ENCODE data around the gene HARS1.
"Not testable (repeated sequence)": the region's sequence is repeated elsewhere in the genome, so short reads cannot be mapped to it uniquely, and the experiment has no call there.

Gene HARS1

GRCh38 chr5:140700177-140701144 is 9.3 kb upstream of the HARS1 start, which contains the start of gene ZMAT2:
Gene ZMAT2 (plus strand): TSS chr5:140700447. CDS start chr5:140700461, 14 bp downstream.
- Mint-ChIP-seq H3K36me3 (peaks cover 60 to 78% of the 10 kb centered on the region in 2 donors), H3K27me3 (no peaks in the 10 kb centered on the region), H3K27ac (peak within 1 kb of the TSS; percentile 94), H3K9me3 (no peaks in the 10 kb centered on the region), H3K4me3 (peak within 1 kb of the TSS; percentile 96 to 100), H3K4me1 (peaks cover 15 to 23% of the 10 kb centered on the region in 2 donors)
- DNase-seq, result peak; percentile 91
- ATAC-seq (replicated peaks), result peak; percentile 98 to 99

- Mint-ChIP-seq H3K27me3 (no peaks in the 10 kb centered on the region), H3K27ac (no peak overlapping the region), H3K4me1 (peaks cover 17 to 28% of the 10 kb centered on the region in 2 donors), H3K9me3 (no peaks in the 10 kb centered on the region), H3K36me3 (peaks cover 47 to 67% of the 10 kb centered on the region in 2 donors), H3K4me3 (no peak overlapping the region)
- no peak for DNase-seq
- no peak for ATAC-seq (replicated peaks)
These were observed 5.8 kb upstream of the HARS1 start for GRCh38 chr5:140696891-140697492.

- H3K4me1 Mint-ChIP-seq, result peaks cover 17 to 18% of the 10 kb centered on the region in 2 donors
These were observed 3.1 kb upstream of the HARS1 start for GRCh38 chr5:140694276-140694675.

GRCh38 chr5:140690376-140690932 is 716 bp downstream of the HARS1 start:
- peaks cover 15 to 17% of the 10 kb centered on the region in 2 donors for H3K4me1 Mint-ChIP-seq
- H3K9me3 Mint-ChIP-seq, result no peaks in the 10 kb centered on the region
- ATAC-seq (replicated peaks), result peak in 1 of 2 donors; percentile 3
- peaks cover 10 to 24% of the 10 kb centered on the region in 2 donors for H3K36me3 Mint-ChIP-seq
- H3K27ac Mint-ChIP-seq, result peak overlapping the region; percentile 97
- no peaks in the 10 kb centered on the region for H3K27me3 Mint-ChIP-seq
- H3K4me3 Mint-ChIP-seq, result peak overlapping the region; percentile 94 to 100
- DNase-seq, result no peak

More at GRCh38 chr5:140694276-140694675, 3.1 kb upstream of the HARS1 start:
- no peaks in the 10 kb centered on the region for H3K9me3 Mint-ChIP-seq
- H3K27ac Mint-ChIP-seq, result peak overlapping the region; percentile 37
- no peaks in the 10 kb centered on the region for H3K27me3 Mint-ChIP-seq
- ATAC-seq (replicated peaks) (no peak), DNase-seq (no peak)
- peaks cover 34 to 60% of the 10 kb centered on the region in 2 donors for H3K36me3 Mint-ChIP-seq
- no peak overlapping the region for H3K4me3 Mint-ChIP-seq

- ATAC-seq (replicated peaks) (no peak), DNase-seq (no peak)
- H3K27me3 Mint-ChIP-seq, result no peaks in the 10 kb centered on the region
- H3K4me3 Mint-ChIP-seq, result no peak overlapping the region
- H3K27ac Mint-ChIP-seq, result peak overlapping the region; percentile 31
- peaks cover 6 to 9% of the 10 kb centered on the region in 2 donors for H3K4me1 Mint-ChIP-seq
- H3K9me3 Mint-ChIP-seq, result no peaks in the 10 kb centered on the region
- H3K36me3 Mint-ChIP-seq, result peaks cover 38 to 73% of the 10 kb centered on the region in 2 donors
These were observed 12.2 kb downstream of the HARS1 start for GRCh38 chr5:140678993-140679392.

GRCh38 chr5:140677947-140678346 is 13.2 kb downstream of the HARS1 start:
- Mint-ChIP-seq H3K4me1 (peaks cover 6 to 7% of the 10 kb centered on the region in 2 donors), H3K36me3 (peaks cover 40 to 76% of the 10 kb centered on the region in 2 donors), H3K9me3 (no peaks in the 10 kb centered on the region), H3K27me3 (no peaks in the 10 kb centered on the region), H3K4me3 (no peak overlapping the region), H3K27ac (no peak overlapping the region)
- DNase-seq (no peak), ATAC-seq (replicated peaks) (no peak)

GRCh38 chr5:140674629-140675028 is 16.5 kb downstream of the HARS1 start:
- Mint-ChIP-seq H3K4me1 (peaks cover 6 to 7% of the 10 kb centered on the region in 2 donors), H3K9me3 (no peaks in the 10 kb centered on the region), H3K27ac (peak overlapping the region; percentile 33), H3K4me3 (peak overlapping the region in 1 of 2 donors; percentile 2), H3K27me3 (no peaks in the 10 kb centered on the region), H3K36me3 (peaks cover 41 to 76% of the 10 kb centered on the region in 2 donors)
- no peak for DNase-seq
- no peak for ATAC-seq (replicated peaks)

- no peak for ATAC-seq (replicated peaks)
- Mint-ChIP-seq H3K27ac (peak overlapping the region; percentile 56), H3K27me3 (no peaks in the 10 kb centered on the region), H3K9me3 (no peaks in the 10 kb centered on the region), H3K36me3 (peaks cover 43 to 75% of the 10 kb centered on the region in 2 donors), H3K4me1 (peaks cover 6 to 7% of the 10 kb centered on the region in 2 donors), H3K4me3 (no peak overlapping the region)
- no peak for DNase-seq
These were observed 17.0 kb downstream of the HARS1 start for GRCh38 chr5:140674211-140674610.

- DNase-seq (no peak), ATAC-seq (replicated peaks) (no peak)
- peaks cover 49 to 76% of the 10 kb centered on the region in 2 donors for H3K36me3 Mint-ChIP-seq
- H3K9me3 Mint-ChIP-seq, result no peaks in the 10 kb centered on the region
- peak within 1 kb of the TSS; percentile 56 for H3K27ac Mint-ChIP-seq
- H3K4me3 Mint-ChIP-seq, result no peak within 1 kb of the TSS
- H3K27me3 Mint-ChIP-seq, result no peaks in the 10 kb centered on the region
- peaks cover 6 to 9% of the 10 kb centered on the region in 2 donors for H3K4me1 Mint-ChIP-seq
These were observed 17.8 kb downstream of the HARS1 start, which contains the start of gene DND1 for GRCh38 chr5:140673187-140673976. Gene DND1 (minus strand): TSS chr5:140673576. CDS start chr5:140673542, 34 bp downstream.

GRCh38 chr5:140672455-140673186 is 18.5 kb downstream of the HARS1 start:
- H3K4me3 Mint-ChIP-seq, result no peak overlapping the region
- DNase-seq (no peak), ATAC-seq (replicated peaks) (peak in 1 of 2 donors; percentile 10)
- peaks cover 3 to 11% of the 10 kb centered on the region in 2 donors for H3K4me1 Mint-ChIP-seq
- H3K27me3 Mint-ChIP-seq, result no peaks in the 10 kb centered on the region
- H3K36me3 Mint-ChIP-seq, result peaks cover 49 to 76% of the 10 kb centered on the region in 2 donors
- H3K27ac Mint-ChIP-seq, result no peak overlapping the region
- no peaks in the 10 kb centered on the region for H3K9me3 Mint-ChIP-seq

GRCh38 chr5:140671472-140672125 is 19.6 kb downstream of the HARS1 start:
- H3K36me3 Mint-ChIP-seq, result peaks cover 49 to 74% of the 10 kb centered on the region in 2 donors
- no peak for DNase-seq
- ATAC-seq (replicated peaks), result no peak
- no peaks in the 10 kb centered on the region for H3K27me3 Mint-ChIP-seq
- peaks cover 13 to 16% of the 10 kb centered on the region in 2 donors for H3K4me1 Mint-ChIP-seq
- no peaks in the 10 kb centered on the region for H3K9me3 Mint-ChIP-seq
- peak overlapping the region; percentile 7 for H3K27ac Mint-ChIP-seq
- H3K4me3 Mint-ChIP-seq, result no peak overlapping the region

GRCh38 chr5:140671035-140671434 is 20.1 kb downstream of the HARS1 start:
- H3K9me3 Mint-ChIP-seq; H3K27ac Mint-ChIP-seq; H3K4me3 Mint-ChIP-seq; H3K27me3 Mint-ChIP-seq; DNase-seq; ATAC-seq (replicated peaks): not testable (repeated sequence)
- Mint-ChIP-seq H3K4me1 (peaks cover 19 to 20% of the 10 kb centered on the region in 2 donors), H3K36me3 (peaks cover 51 to 76% of the 10 kb centered on the region in 2 donors)
